Measurements from ENCODE around the gene C1QTNF5.

GRCh38 chr11:119337581-119338317 is 2.9 kb downstream of the C1QTNF5 start:
- TF ChIP-seq EZH2 (IDR thresholded peaks at IDR 0.05; ENCODE audit: low read depth) = no peak
- no peak for TF ChIP-seq CTCF (conservative IDR thresholded peaks at IDR 0.05)
